Effector memory CD4-positive, alpha-beta T cell (primary cell): ENCODE data around the gene PAPPA2.

Experiments
- DNase-seq, 3 donors: peaks; one replicate each; pipeline ENCODE4 v3.0.0-alpha.2; 2020
- H3K27ac ChIP-seq: 2 replicates; pipeline ENCODE4 v1.7.0; 2013; ENCODE audit warnings: mild to moderate bottlenecking, low read length, moderate library complexity; ENCODE audit not compliant: insufficient read depth, poor library complexity, severe bottlenecking
- H3K27me3 ChIP-seq: replicated peaks from 2 replicates; pipeline ENCODE4 v1.7.0; 2013; ENCODE audit warnings: mild to moderate bottlenecking, low read length; ENCODE audit not compliant: insufficient read depth, control insufficient read depth, poor library complexity, severe bottlenecking
- H3K36me3 ChIP-seq: 2 replicates; pipeline ENCODE4 v1.7.0; 2013; ENCODE audit warnings: mild to moderate bottlenecking, low read length, moderate library complexity; ENCODE audit not compliant: control insufficient read depth, insufficient read depth
- H3K4me1 ChIP-seq: 2 replicates; pipeline ENCODE4 v1.7.0; 2013; ENCODE audit warnings: low read length, mild to moderate bottlenecking; ENCODE audit not compliant: control insufficient read depth, insufficient read depth, poor library complexity, severe bottlenecking
- H3K4me3 ChIP-seq: 2 replicates; pipeline ENCODE4 v1.7.0; 2013; ENCODE audit warnings: low read length, low read depth, mild to moderate bottlenecking; ENCODE audit not compliant: insufficient read depth, poor library complexity, severe bottlenecking
- H3K9me3 ChIP-seq: 2 replicates; pipeline ENCODE4 v1.7.0; 2013; ENCODE audit warnings: mild to moderate bottlenecking, low read length, moderate library complexity; ENCODE audit not compliant: control insufficient read depth

PAPPA2 gene

GRCh38 chr1:176669782-176670181, 206.8 kb downstream of the PAPPA2 start:
- DNase-seq: no peak
- no peaks in the 10 kb centered on the region for H3K36me3 ChIP-seq
- H3K27ac ChIP-seq: no peak overlapping the region
- H3K4me3 ChIP-seq: no peak overlapping the region
- no peaks in the 10 kb centered on the region for H3K4me1 ChIP-seq
- no peaks in the 10 kb centered on the region for H3K9me3 ChIP-seq
- no peaks in the 10 kb centered on the region for H3K27me3 ChIP-seq

- H3K27me3 ChIP-seq: no peaks in the 10 kb centered on the region
- H3K27ac ChIP-seq: no peak overlapping the region
- H3K4me3 ChIP-seq: no peak overlapping the region
- no peaks in the 10 kb centered on the region for H3K9me3 ChIP-seq
- H3K36me3 ChIP-seq: no peaks in the 10 kb centered on the region
- H3K4me1 ChIP-seq: no peaks in the 10 kb centered on the region
- no peak for DNase-seq
Measured at GRCh38 chr1:176670853-176671252, 207.9 kb downstream of the PAPPA2 start.

GRCh38 chr1:176682830-176683535, 220.0 kb downstream of the PAPPA2 start:
- DNase-seq: no peak

GRCh38 chr1:176691251-176692228, 228.6 kb downstream of the PAPPA2 start:
- Histone ChIP-seq H3K27ac (no peak overlapping the region), H3K36me3 (no peaks in the 10 kb centered on the region), H3K9me3 (no peaks in the 10 kb centered on the region), H3K27me3 (no peaks in the 10 kb centered on the region), H3K4me3 (no peak overlapping the region), H3K4me1 (no peaks in the 10 kb centered on the region)
- DNase-seq: no peak

More at GRCh38 chr1:176682830-176683535, 220.0 kb downstream of the PAPPA2 start:
- no peaks in the 10 kb centered on the region for H3K9me3 ChIP-seq
- no peaks in the 10 kb centered on the region for H3K4me1 ChIP-seq
- H3K27ac ChIP-seq: no peak overlapping the region
- no peak overlapping the region for H3K4me3 ChIP-seq
- no peaks in the 10 kb centered on the region for H3K27me3 ChIP-seq
- H3K36me3 ChIP-seq: no peaks in the 10 kb centered on the region

- no peaks in the 10 kb centered on the region for H3K4me1 ChIP-seq
- H3K27me3 ChIP-seq: no peaks in the 10 kb centered on the region
- H3K27ac ChIP-seq: no peak overlapping the region
- no peaks in the 10 kb centered on the region for H3K36me3 ChIP-seq
- H3K4me3 ChIP-seq: no peak overlapping the region
- H3K9me3 ChIP-seq: no peaks in the 10 kb centered on the region
- no peak for DNase-seq
Measured at GRCh38 chr1:176692431-176692830, 229.5 kb downstream of the PAPPA2 start.

GRCh38 chr1:176692988-176693696, 230.2 kb downstream of the PAPPA2 start:
- H3K36me3 ChIP-seq: no peaks in the 10 kb centered on the region
- no peaks in the 10 kb centered on the region for H3K4me1 ChIP-seq
- no peak overlapping the region for H3K4me3 ChIP-seq
- DNase-seq: no peak
- no peaks in the 10 kb centered on the region for H3K9me3 ChIP-seq
- no peaks in the 10 kb centered on the region for H3K27me3 ChIP-seq
- H3K27ac ChIP-seq: no peak overlapping the region

- no peaks in the 10 kb centered on the region for H3K36me3 ChIP-seq
- no peaks in the 10 kb centered on the region for H3K27me3 ChIP-seq
- no peak for DNase-seq
Measured at GRCh38 chr1:176693697-176694329, 230.8 kb downstream of the PAPPA2 start.

GRCh38 chr1:176694713-176695112, 231.7 kb downstream of the PAPPA2 start:
- Histone ChIP-seq H3K27ac (no peak overlapping the region), H3K9me3 (no peaks in the 10 kb centered on the region), H3K4me3 (no peak overlapping the region), H3K36me3 (no peaks in the 10 kb centered on the region), H3K4me1 (no peaks in the 10 kb centered on the region), H3K27me3 (no peaks in the 10 kb centered on the region)
- DNase-seq: no peak

More at GRCh38 chr1:176693697-176694329, 230.8 kb downstream of the PAPPA2 start:
- H3K4me3 ChIP-seq: no peak overlapping the region
- no peaks in the 10 kb centered on the region for H3K9me3 ChIP-seq
- no peaks in the 10 kb centered on the region for H3K4me1 ChIP-seq
- no peak overlapping the region for H3K27ac ChIP-seq

- no peaks in the 10 kb centered on the region for H3K36me3 ChIP-seq
- no peaks in the 10 kb centered on the region for H3K9me3 ChIP-seq
- H3K4me1 ChIP-seq: no peaks in the 10 kb centered on the region
- no peak overlapping the region for H3K4me3 ChIP-seq
- H3K27me3 ChIP-seq: no peaks in the 10 kb centered on the region
- DNase-seq: no peak
- H3K27ac ChIP-seq: no peak overlapping the region
Measured at GRCh38 chr1:176696109-176696508, 233.1 kb downstream of the PAPPA2 start.
